Endodermal cell (in vitro differentiated cells): Measurements from ENCODE around the gene C12orf42. TPM values are rescaled to one million over a fixed set of nuclear protein-coding genes. Genes with fewer than 3 reads are reported as not detected.

Source experiments
- DNase-seq: peaks from one replicate; pipeline ENCODE4 v3.0.0-alpha.2; 2017
- H3K27ac ChIP-seq: 2 replicates; pipeline ENCODE4 v1.5.1; 2013; ENCODE audit warnings: mild to moderate bottlenecking, low read depth, low read length, moderate library complexity
- H3K27me3 ChIP-seq: 2 replicates; pipeline ENCODE4 v1.6.1; 2013; ENCODE audit warnings: mild to moderate bottlenecking, low read length, moderate library complexity; ENCODE audit not compliant: insufficient read depth, control insufficient read depth, poor library complexity, severe bottlenecking
- H3K36me3 ChIP-seq: 2 replicates; pipeline ENCODE4 v1.7.0; 2013; ENCODE audit warnings: mild to moderate bottlenecking, low read length, moderate library complexity; ENCODE audit not compliant: control insufficient read depth, insufficient read depth
- H3K4me1 ChIP-seq: one replicate; pipeline ENCODE4 v1.7.0; 2013; ENCODE audit warnings: low read length; ENCODE audit not compliant: control insufficient read depth, insufficient read depth
- H3K4me3 ChIP-seq: 2 replicates; pipeline ENCODE4 v1.5.1; 2013; ENCODE audit warnings: mild to moderate bottlenecking, low read length, moderate library complexity
- H3K9ac ChIP-seq: 2 replicates; pipeline ENCODE4 v1.6.1; 2013; ENCODE audit warnings: mild to moderate bottlenecking, low read length, moderate library complexity; ENCODE audit not compliant: poor library complexity, severe bottlenecking; ENCODE audit errors: extremely low read depth
- H3K9me3 ChIP-seq: 2 replicates; pipeline ENCODE4 v1.6.1; 2013; ENCODE audit warnings: mild to moderate bottlenecking, low read length, moderate library complexity; ENCODE audit not compliant: control insufficient read depth
- H3K27ac Mint-ChIP-seq: 2 replicates; pipeline ENCODE4 v1.8.0; 2020; ENCODE audit warnings: mixed read lengths
- H3K27me3 Mint-ChIP-seq: 2 replicates; pipeline ENCODE4 v1.8.0; 2021; ENCODE audit warnings: mild to moderate bottlenecking, mixed read lengths; ENCODE audit not compliant: insufficient read depth
- H3K36me3 Mint-ChIP-seq: 2 replicates; pipeline ENCODE4 v1.8.0; 2020; ENCODE audit warnings: low read depth, mixed read lengths
- H3K4me1 Mint-ChIP-seq: 2 replicates; pipeline ENCODE4 v1.8.0; 2020; ENCODE audit warnings: mixed read lengths
- H3K4me3 Mint-ChIP-seq: 2 replicates; pipeline ENCODE4 v1.8.0; 2020; ENCODE audit warnings: mild to moderate bottlenecking, moderate library complexity, mixed read lengths
- H3K9me3 Mint-ChIP-seq: 2 replicates; pipeline ENCODE4 v1.8.0; 2020; ENCODE audit warnings: mild to moderate bottlenecking, mixed read lengths
- CTCF ChIP-seq: fragments of 200-600 bp; sonication (generic); conservative IDR thresholded peaks from 2 replicates; pipeline ENCODE4 v1.5.0; 2021; ENCODE audit warnings: antibody characterized with exemption, mild to moderate bottlenecking
- WGBS, 2 experiments: methylation state at CpG; one replicate each; pipeline versions ENCODE4 v1.1.5 to v1.1.7; 2013; ENCODE audit warnings: missing lambda C conversion rate in 2 of 2, mixed read lengths in 1 of 2; ENCODE audit not compliant: insufficient coverage in 1 of 2, insufficient read length in 1 of 2; 5-methylcytosine and 5-hydroxymethylcytosine counted together
- total RNA-seq, 2 donors: library from RNA; stranded (reverse); fragmentation: NEBNext Ultra II Directional in 1 of 2; extraction: Animal tissue kit (Norgen Biotek cat#: 25700) in 1 of 2; gene quantifications; 2 replicates in 1 of 2; 3 replicates in 1 of 2; pipeline ENCODE4 v1.2.1, GENCODE V29; 2021

The C12orf42 gene
- total RNA-seq, 2 donors from 2014 or later, result not detected

GRCh38 chr12:103538397-103538796, 42.6 kb upstream of the C12orf42 start:
- no peaks in the 10 kb centered on the region for H3K36me3 Mint-ChIP-seq
- Histone ChIP-seq H3K27ac (no peak overlapping the region), H3K27me3 (no peaks in the 10 kb centered on the region), H3K9ac (no peak overlapping the region), H3K9me3 (no peaks in the 10 kb centered on the region), H3K36me3 (no peaks in the 10 kb centered on the region), H3K4me1 (no peaks in the 10 kb centered on the region), H3K4me3 (no peak overlapping the region)
- H3K27ac Mint-ChIP-seq, result no peak overlapping the region
- peaks cover 10% of the 10 kb centered on the region for H3K4me1 Mint-ChIP-seq
- H3K27me3 Mint-ChIP-seq, result peaks cover 4% of the 10 kb centered on the region
- WGBS, 2 experiments, result 80 to 86% methylated on average over 1 of the region's 1 CpG
- no peak overlapping the region for H3K4me3 Mint-ChIP-seq
- H3K9me3 Mint-ChIP-seq, result no peaks in the 10 kb centered on the region
- DNase-seq, result no peak
- TF ChIP-seq CTCF, result no peak

DNA sequence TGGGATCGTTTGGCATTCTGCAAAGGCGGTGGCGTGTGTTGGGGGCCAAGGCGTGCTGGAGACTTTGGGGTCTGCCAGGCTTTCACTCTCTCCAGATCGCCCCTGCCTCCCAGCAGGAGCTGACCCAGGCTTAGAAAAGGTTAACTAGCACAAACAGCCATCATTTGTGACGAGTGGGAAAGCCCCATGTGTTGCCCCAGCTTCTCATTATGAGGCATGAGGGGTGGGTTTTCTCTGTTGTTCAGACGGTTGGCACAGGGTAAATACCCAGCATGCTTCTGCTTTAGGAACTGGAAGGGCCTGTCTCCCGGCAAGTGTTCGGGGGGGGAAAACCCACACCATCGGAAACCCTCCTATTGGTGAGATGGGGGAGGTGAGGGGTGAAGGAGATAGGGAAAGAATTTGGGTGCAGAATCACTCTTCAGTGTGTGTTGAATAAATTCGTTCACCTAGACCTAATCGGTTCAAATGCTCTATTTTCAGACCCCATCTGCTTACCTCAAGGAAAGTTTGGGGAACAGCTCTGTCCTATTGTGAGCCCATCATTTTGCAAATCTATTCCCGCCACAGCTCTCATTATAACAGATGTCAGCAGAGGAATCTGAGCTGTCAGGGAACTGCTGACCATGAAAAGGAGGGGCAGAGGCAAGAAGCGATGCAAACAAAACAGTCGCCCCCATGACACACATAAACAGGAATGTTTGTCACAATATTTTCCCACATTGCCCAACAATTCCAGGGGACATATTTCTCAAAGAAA, 34.7 kb upstream of the C12orf42 start:
- H3K4me3 Mint-ChIP-seq, result no peak overlapping the region
- Histone ChIP-seq H3K4me1 (no peaks in the 10 kb centered on the region), H3K27ac (peak overlapping the region; percentile 78), H3K27me3 (no peaks in the 10 kb centered on the region), H3K4me3 (no peak overlapping the region), H3K9me3 (no peaks in the 10 kb centered on the region), H3K36me3 (no peaks in the 10 kb centered on the region), H3K9ac (no peak overlapping the region)
- H3K4me1 Mint-ChIP-seq, result peaks cover 15% of the 10 kb centered on the region
- DNase-seq, result no peak
- 53 to 80% methylated on average over 9 to 15 of the region's 15 CpGs for WGBS, 2 experiments
- no peaks in the 10 kb centered on the region for H3K9me3 Mint-ChIP-seq
- H3K27ac Mint-ChIP-seq, result no peak overlapping the region
- H3K27me3 Mint-ChIP-seq, result no peaks in the 10 kb centered on the region
- no peaks in the 10 kb centered on the region for H3K36me3 Mint-ChIP-seq
- no peak for TF ChIP-seq CTCF

DNA sequence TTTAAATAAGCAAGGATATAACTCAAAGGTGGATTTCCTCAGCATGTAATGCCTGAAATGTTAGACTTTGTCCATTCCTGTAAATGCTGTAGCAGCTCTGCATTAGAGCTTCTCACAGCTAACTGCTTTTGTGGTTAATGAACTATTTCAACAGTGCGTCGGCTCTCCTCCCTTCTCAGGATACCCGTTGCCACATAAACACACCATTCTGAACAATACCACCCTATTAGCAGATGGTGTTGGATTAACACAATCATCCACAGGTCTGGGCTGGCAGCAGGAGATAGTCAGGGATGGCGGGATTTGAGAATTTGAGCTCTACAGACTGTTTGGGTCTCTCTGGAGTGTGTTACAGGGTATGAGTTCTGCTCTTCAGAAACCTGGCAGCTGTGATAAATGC, 33.5 kb upstream of the C12orf42 start:
- no peaks in the 10 kb centered on the region for H3K27me3 Mint-ChIP-seq
- no peak overlapping the region for H3K4me3 Mint-ChIP-seq
- no peaks in the 10 kb centered on the region for H3K9me3 ChIP-seq
- no peaks in the 10 kb centered on the region for H3K27me3 ChIP-seq
- 57 to 83% methylated on average over 1 to 4 of the region's 4 CpGs for WGBS, 2 experiments
- no peak overlapping the region for H3K27ac Mint-ChIP-seq
- no peaks in the 10 kb centered on the region for H3K36me3 Mint-ChIP-seq
- H3K4me1 ChIP-seq, result peaks cover 4% of the 10 kb centered on the region
- no peak overlapping the region for H3K9ac ChIP-seq
- H3K36me3 ChIP-seq, result no peaks in the 10 kb centered on the region
- TF ChIP-seq CTCF, result no peak
- peaks cover 12% of the 10 kb centered on the region for H3K4me1 Mint-ChIP-seq
- no peaks in the 10 kb centered on the region for H3K9me3 Mint-ChIP-seq
- no peak overlapping the region for H3K27ac ChIP-seq
- DNase-seq, result no peak
- no peak overlapping the region for H3K4me3 ChIP-seq
